ENCODE results near the gene MRPS2. TPM values are rescaled to one million over a fixed set of nuclear protein-coding genes. Genes with fewer than 3 reads are reported as not detected.

The MRPS2 gene
- total and polyA plus RNA-seq, 11 donors: 34.1 to 95.2 (median 48.7) TPM

- Histone ChIP-seq H3K4me1 (no peaks in the 10 kb centered on the region), H3K27ac (no peak overlapping the region), H3K9me3 (peaks cover 0 to 5% (median 0%) of the 10 kb centered on the region in 12 donors), H3K4me3 (no peak overlapping the region), H3K36me3 (no peaks in the 10 kb centered on the region), H3K27me3 (no peaks in the 10 kb centered on the region)
- intact Hi-C loops (cut with DNase I): no loop called here
- ATAC-seq (no peak), DNase-seq (no peak)
- WGBS, 4 donors: 86 to 90% (median 87%) methylated on average over 10 to 13 of the region's 13 CpGs; no CpG with 5 or more reads in 1 of the 4 donors
- TF ChIP-seq POLR2A (IDR thresholded peaks at IDR 0.05) (no peak), CTCF (IDR thresholded peaks at IDR 0.05) (no peak)
These were observed 51.0 kb downstream of the MRPS2 start for GRCh38 chr9:135551456-135551855.

GRCh38 chr9:135552021-135552697 is 51.7 kb downstream of the MRPS2 start:
- no peaks in the 10 kb centered on the region for H3K36me3 ChIP-seq
- 73 to 84% (median 80%) methylated on average over 15 to 18 of the region's 18 CpGs for WGBS, 4 donors
- TF ChIP-seq POLR2A (IDR thresholded peaks at IDR 0.05) (no peak), CTCF (IDR thresholded peaks at IDR 0.05) (no peak)
- H3K27ac ChIP-seq: no peak overlapping the region
- H3K4me1 ChIP-seq: no peaks in the 10 kb centered on the region
- intact Hi-C loops (cut with DNase I): no loop called here
- ATAC-seq (no peak), DNase-seq (no peak)
- H3K4me3 ChIP-seq: no peak overlapping the region
- H3K27me3 ChIP-seq: no peaks in the 10 kb centered on the region
- H3K9me3 ChIP-seq: peaks cover 0 to 5% (median 0%) of the 10 kb centered on the region in 12 donors

GRCh38 chr9:135552698-135553171 is 52.3 kb downstream of the MRPS2 start:
- Histone ChIP-seq H3K27ac (no peak overlapping the region), H3K36me3 (no peaks in the 10 kb centered on the region), H3K4me1 (no peaks in the 10 kb centered on the region), H3K9me3 (peaks cover 0 to 5% (median 0%) of the 10 kb centered on the region in 12 donors), H3K4me3 (no peak overlapping the region), H3K27me3 (no peaks in the 10 kb centered on the region)
- ATAC-seq: no peak
- no peak for TF ChIP-seq POLR2A (IDR thresholded peaks at IDR 0.05)
- intact Hi-C loops (cut with DNase I): no loop called here
- DNase-seq: no peak
- WGBS, 4 donors: 87 to 92% (median 87%) methylated on average over 14 to 19 of the region's 19 CpGs

Other genes with a start within 250 kb of the MRPS2 start
- 10 to 100 TPM; 17.3 to 30.1 (median 19.4) TPM for gene PPP1R26, start 20.9 kb upstream of the MRPS2 start, total RNA-seq
- gene PPP1R26, start 20.9 kb upstream of the MRPS2 start, polyA plus RNA-seq: 10 to 100 TPM; 13.2 to 13.6 TPM
- gene LCN1, start 20.8 kb downstream of the MRPS2 start, total RNA-seq: under 1 TPM in 2 of 9 donors, not detected in 7; 0.33 to 0.37 TPM
- gene LCN1, start 20.8 kb downstream of the MRPS2 start, polyA plus RNA-seq: under 1 TPM in 1 of 2 donors, not detected in 1; 0.50 TPM
- not detected for gene OBP2A, start 45.4 kb downstream of the MRPS2 start, total RNA-seq
- not detected for gene OBP2A, start 45.4 kb downstream of the MRPS2 start, polyA plus RNA-seq
- gene PAEP, start 61.1 kb downstream of the MRPS2 start, total RNA-seq: not detected
- not detected for gene PAEP, start 61.1 kb downstream of the MRPS2 start, polyA plus RNA-seq
- not detected for gene GLT6D1, start 138.9 kb downstream of the MRPS2 start, total RNA-seq
- gene GLT6D1, start 138.9 kb downstream of the MRPS2 start, polyA plus RNA-seq: not detected
- gene LCN9, start 162.6 kb downstream of the MRPS2 start, total RNA-seq: not detected
- not detected for gene LCN9, start 162.6 kb downstream of the MRPS2 start, polyA plus RNA-seq
- gene SOHLH1, start 198.8 kb downstream of the MRPS2 start, total RNA-seq: not detected
- not detected for gene SOHLH1, start 198.8 kb downstream of the MRPS2 start, polyA plus RNA-seq
- 1 to 10 TPM in 7 of 9 donors, under 1 TPM in 2; 0.50 to 7.4 (median 2.6) TPM for gene KCNT1, start 201.5 kb downstream of the MRPS2 start, total RNA-seq
- gene KCNT1, start 201.5 kb downstream of the MRPS2 start, polyA plus RNA-seq: 1 to 10 TPM in 1 of 2 donors, under 1 TPM in 1; 0.21 to 1.3 TPM

All from heart left ventricle (tissue), 16 donors.